ENCODE results near the gene NUDT19.
"Not testable (repeated sequence)": the region's sequence is repeated elsewhere in the genome, so short reads cannot be mapped to it uniquely, and the experiment has no call there.

The NUDT19 gene

GRCh38 chr19:32675720-32676185 is 15.9 kb upstream of the NUDT19 start, which contains the start of gene RGS9BP:
Gene RGS9BP, plus strand, starts transcription at chr19:32675848. Its CDS starts 416 bp downstream, at chr19:32676264.
- peak; percentile 91 for DNase-seq (ENCODE audit: low spot score)

- DNase-seq (ENCODE audit: low spot score), result no peak
Observed at GRCh38 chr19:32676186-32676894, 15.3 kb upstream of the NUDT19 start.

- no peak for DNase-seq (ENCODE audit: low spot score)
Observed at GRCh38 chr19:32676895-32677359, 14.7 kb upstream of the NUDT19 start.

- no peak for DNase-seq (ENCODE audit: low spot score)
Observed at GRCh38 chr19:32677657-32678056, 14.0 kb upstream of the NUDT19 start.

- no peak for DNase-seq (ENCODE audit: low spot score)
Observed at GRCh38 chr19:32680986-32681385, 10.6 kb upstream of the NUDT19 start.

- no peak for DNase-seq (ENCODE audit: low spot score)
Observed at GRCh38 chr19:32682317-32682716, 9.3 kb upstream of the NUDT19 start.

- DNase-seq (ENCODE audit: low spot score), result no peak
Observed at GRCh38 chr19:32686847-32687475, 4.7 kb upstream of the NUDT19 start.

GRCh38 chr19:32687681-32688080 is 3.9 kb upstream of the NUDT19 start:
- DNase-seq (ENCODE audit: low spot score), result no peak

GRCh38 chr19:32688311-32688710 is 3.3 kb upstream of the NUDT19 start:
- no peak for DNase-seq (ENCODE audit: low spot score)

- peak; percentile 78 for DNase-seq (ENCODE audit: low spot score)
Observed at GRCh38 chr19:32691952-32692726, 518 bp downstream of the NUDT19 start.

GRCh38 chr19:32692727-32693061 is 1.1 kb downstream of the NUDT19 start:
- no peak for DNase-seq (ENCODE audit: low spot score)

- DNase-seq (ENCODE audit: low spot score), result not testable (repeated sequence)
Observed at GRCh38 chr19:32693151-32694108, 1.8 kb downstream of the NUDT19 start.

GRCh38 chr19:32694316-32694715 is 2.7 kb downstream of the NUDT19 start:
- DNase-seq (ENCODE audit: low spot score), result not testable (repeated sequence)

- not testable (repeated sequence) for DNase-seq (ENCODE audit: low spot score)
Observed at GRCh38 chr19:32694851-32695250, 3.2 kb downstream of the NUDT19 start.

GRCh38 chr19:32695506-32695905 is 3.9 kb downstream of the NUDT19 start:
- not testable (repeated sequence) for DNase-seq (ENCODE audit: low spot score)

GRCh38 chr19:32696771-32697170 is 5.2 kb downstream of the NUDT19 start:
- not testable (repeated sequence) for DNase-seq (ENCODE audit: low spot score)

- not testable (repeated sequence) for DNase-seq (ENCODE audit: low spot score)
Observed at GRCh38 chr19:32700129-32700528, 8.5 kb downstream of the NUDT19 start.

GRCh38 chr19:32702010-32702409 is 10.4 kb downstream of the NUDT19 start:
- no peak for DNase-seq (ENCODE audit: low spot score)

GRCh38 chr19:32704006-32704405 is 12.4 kb downstream of the NUDT19 start:
- DNase-seq (ENCODE audit: low spot score), result not testable (repeated sequence)

- DNase-seq (ENCODE audit: low spot score), result no peak
Observed at GRCh38 chr19:32708457-32708856, 16.8 kb downstream of the NUDT19 start.

GRCh38 chr19:32709032-32709431 is 17.4 kb downstream of the NUDT19 start:
- DNase-seq (ENCODE audit: low spot score), result no peak

All from AG08396 (cell line).